Esophagus muscularis mucosa (tissue), 4 donors: ENCODE data around the gene KRTAP4-12. TPM values are rescaled to one million over a fixed set of nuclear protein-coding genes. Genes with fewer than 3 reads are reported as not detected.
"Not testable (repeated sequence)": the region's sequence is repeated elsewhere in the genome, so short reads cannot be mapped to it uniquely, and the experiment has no call there.

Experiments used
- DNase-seq: peaks from one replicate; pipeline ENCODE4 v3.0.0-alpha.2; 2017; ENCODE audit errors: extremely low spot score
- H3K27ac ChIP-seq, 4 donors: fragments of 200-600 bp; sonication (generic); replicated peaks in 1 of 4; 1 replicate in 3 of 4; 2 replicates in 1 of 4; pipeline ENCODE4 v1.5.1; 2016 to 2019; ENCODE audit warnings: mild to moderate bottlenecking in 1 of 4
- H3K27me3 ChIP-seq, 4 donors: fragments of 200-600 bp; sonication (generic); one replicate each; pipeline versions ENCODE4 v1.5.1 to v1.6.0; 2016 to 2019
- H3K36me3 ChIP-seq, 4 donors: fragments of 200-600 bp; sonication (generic); one replicate each; pipeline ENCODE4 v1.5.1; 2016 to 2019
- H3K4me1 ChIP-seq, 4 donors: fragments of 200-600 bp; sonication (generic); one replicate each; pipeline ENCODE4 v1.5.1; 2016 to 2019
- H3K4me3 ChIP-seq, 4 donors: fragments of 200-600 bp; sonication (generic); 1 replicate in 2 of 4; 2 replicates in 2 of 4; pipeline ENCODE4 v1.5.1; 2016 to 2019; ENCODE audit warnings: mild to moderate bottlenecking in 4 of 4, moderate library complexity in 1 of 4
- H3K9me3 ChIP-seq, 4 donors: fragments of 200-600 bp; sonication (generic); 1 replicate in 3 of 4; 2 replicates in 1 of 4; pipeline ENCODE4 v1.5.1; 2016 to 2019
- EP300 ChIP-seq: sonication (generic); formaldehyde crosslinking; IDR thresholded peaks from one replicate; pipeline ENCODE4 v1.6.1; 2017; ENCODE audit warnings: antibody characterized with exemption
- POLR2A ChIP-seq: fragments of 450-650 bp; IDR thresholded peaks from one replicate; pipeline ENCODE4 v1.6.1; 2017; ENCODE audit warnings: antibody characterized with exemption, moderate library complexity, mild to moderate bottlenecking, low read depth
- POLR2AphosphoS5 ChIP-seq, 2 donors: sonication (generic); formaldehyde crosslinking; IDR thresholded peaks; one replicate each; pipeline ENCODE4 v1.6.1; 2017; ENCODE audit warnings: antibody characterized with exemption in 2 of 2
- WGBS: methylation state at CpG from one replicate; pipeline ENCODE4 v1.1.5; 2018; 5-methylcytosine and 5-hydroxymethylcytosine counted together
- intact Hi-C: fragments of 100-400 bp; cut with DNase I; formaldehyde crosslinking; loops from one replicate; pipeline ENCODE4 v1.15.1; 2023
- total RNA-seq, 4 donors: library from RNA; depleted of rRNA; stranded (reverse); fragments of >200 nt; gene quantifications; one replicate each; pipeline versions ENCODE4 v1.1.0 to v1.2.1, GENCODE V29; 2016
- TF ChIP-seq, protein P1 (sequence below), 3 experiments: fragments of 200-600 bp in 2 of 3; fragments of 450-650 bp in 1 of 3; sonication (generic) in 2 of 3; IDR thresholded peaks; one replicate each; pipeline ENCODE4 v1.5.1; 2017 to 2019; ENCODE audit warnings: antibody characterized with exemption in 3 of 3, mild to moderate bottlenecking in 2 of 3, moderate library complexity in 1 of 3

The KRTAP4-12 gene
- total RNA-seq, 4 donors from 2014 or later: not detected

DNA sequence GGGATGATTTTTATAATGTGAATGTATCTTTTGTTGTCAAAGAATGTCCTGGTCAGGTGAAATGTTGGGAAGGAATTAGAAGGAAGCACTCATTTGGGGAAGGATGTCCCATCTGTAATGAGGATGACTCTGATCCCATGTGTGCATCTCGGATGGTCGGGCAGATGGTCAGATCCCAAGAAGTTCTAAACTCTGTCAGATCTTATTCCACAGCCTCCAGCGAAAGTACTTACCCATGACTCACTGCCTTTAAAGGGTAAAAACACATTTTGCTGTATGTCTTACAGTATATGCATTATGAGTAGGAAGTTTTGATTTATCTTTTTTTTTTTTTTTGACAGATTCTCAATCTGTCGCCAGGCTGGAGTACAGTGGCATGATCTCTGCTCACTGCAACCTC is 5.3 kb downstream of the KRTAP4-12 start:
- 84% methylated on average over 4 of the region's 4 CpGs for WGBS
- DNase-seq: no peak
- TF ChIP-seq EP300: no peak
- no peak for TF ChIP-seq POLR2AphosphoS5 (IDR thresholded peaks at IDR 0.05)
- TF ChIP-seq, protein P1, sequence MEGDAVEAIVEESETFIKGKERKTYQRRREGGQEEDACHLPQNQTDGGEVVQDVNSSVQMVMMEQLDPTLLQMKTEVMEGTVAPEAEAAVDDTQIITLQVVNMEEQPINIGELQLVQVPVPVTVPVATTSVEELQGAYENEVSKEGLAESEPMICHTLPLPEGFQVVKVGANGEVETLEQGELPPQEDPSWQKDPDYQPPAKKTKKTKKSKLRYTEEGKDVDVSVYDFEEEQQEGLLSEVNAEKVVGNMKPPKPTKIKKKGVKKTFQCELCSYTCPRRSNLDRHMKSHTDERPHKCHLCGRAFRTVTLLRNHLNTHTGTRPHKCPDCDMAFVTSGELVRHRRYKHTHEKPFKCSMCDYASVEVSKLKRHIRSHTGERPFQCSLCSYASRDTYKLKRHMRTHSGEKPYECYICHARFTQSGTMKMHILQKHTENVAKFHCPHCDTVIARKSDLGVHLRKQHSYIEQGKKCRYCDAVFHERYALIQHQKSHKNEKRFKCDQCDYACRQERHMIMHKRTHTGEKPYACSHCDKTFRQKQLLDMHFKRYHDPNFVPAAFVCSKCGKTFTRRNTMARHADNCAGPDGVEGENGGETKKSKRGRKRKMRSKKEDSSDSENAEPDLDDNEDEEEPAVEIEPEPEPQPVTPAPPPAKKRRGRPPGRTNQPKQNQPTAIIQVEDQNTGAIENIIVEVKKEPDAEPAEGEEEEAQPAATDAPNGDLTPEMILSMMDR (IDR thresholded peaks at IDR 0.05): no peak
- no peak for TF ChIP-seq POLR2A
- no peak overlapping the region for H3K27ac ChIP-seq
- no peaks in the 10 kb centered on the region for H3K36me3 ChIP-seq
- H3K4me3 ChIP-seq: no peak overlapping the region
- peaks cover 0 to 29% (median 0%) of the 10 kb centered on the region in 4 donors for H3K27me3 ChIP-seq
- intact Hi-C loops: no loop called here
- H3K9me3 ChIP-seq: no peaks in the 10 kb centered on the region
- H3K4me1 ChIP-seq: no peaks in the 10 kb centered on the region

DNA sequence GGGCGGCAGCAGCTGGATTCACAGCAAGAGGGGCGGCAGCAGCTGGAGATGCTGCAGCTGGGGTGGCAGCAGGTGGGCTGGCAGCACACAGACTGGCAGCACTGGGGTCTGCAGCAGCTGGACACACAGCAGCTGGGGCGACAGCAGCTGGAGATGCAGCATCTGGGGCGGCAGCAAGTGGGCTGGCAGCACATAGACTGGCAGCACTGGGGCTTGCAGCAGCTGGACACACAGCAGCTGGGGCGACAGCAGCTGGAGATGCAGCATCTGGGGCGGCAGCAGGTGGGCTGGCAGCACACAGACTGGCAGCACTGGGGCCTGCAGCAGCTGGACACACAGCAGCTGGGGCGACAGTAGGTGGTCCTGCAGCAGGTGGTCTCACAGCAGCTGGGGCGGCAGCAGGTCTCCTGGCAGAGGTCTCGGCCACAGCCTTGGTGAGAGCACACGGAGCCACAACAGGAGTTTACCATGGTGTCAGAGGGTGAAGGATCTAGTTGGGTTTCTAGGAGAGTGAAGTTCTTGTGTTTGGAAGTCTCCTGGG is 6.1 kb downstream of the KRTAP4-12 start, which contains the start of gene KRTAP4-11:
KRTAP4-11 (minus strand) TSS at position 528 of the 541 bp plus-strand sequence; CDS start at position 470, 58 bp downstream.
- WGBS: 68% methylated on average over 5 of the region's 10 CpGs
- intact Hi-C loops: not testable (repeated sequence)

DNA sequence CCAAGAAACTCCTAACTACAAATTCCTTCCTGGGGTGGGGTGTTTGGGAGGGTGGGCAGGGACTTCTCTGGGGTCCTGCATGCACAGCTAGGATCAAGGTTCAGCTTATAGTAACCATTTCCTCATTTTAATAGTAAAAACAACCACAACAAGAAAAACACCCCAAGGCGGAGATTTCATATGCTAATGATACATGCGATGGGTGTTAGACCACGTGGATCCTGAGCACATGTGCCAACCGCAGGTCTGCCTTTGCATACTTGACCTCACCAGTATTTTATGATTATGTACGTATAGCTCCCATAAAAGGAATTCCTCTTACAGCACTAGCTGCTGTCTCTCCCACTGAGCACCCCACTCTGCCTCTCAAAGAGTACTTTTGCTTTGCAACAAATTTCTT is 7.7 kb downstream of the KRTAP4-12 start:
- WGBS: 66% methylated on average over 5 of the region's 5 CpGs
- Histone ChIP-seq H3K4me3 (no peak overlapping the region), H3K27ac (no peak overlapping the region), H3K9me3 (no peaks in the 10 kb centered on the region), H3K27me3 (peaks cover 0 to 24% (median 0%) of the 10 kb centered on the region in 4 donors), H3K4me1 (no peaks in the 10 kb centered on the region), H3K36me3 (no peaks in the 10 kb centered on the region)
- TF ChIP-seq POLR2AphosphoS5 (IDR thresholded peaks at IDR 0.05): no peak
- TF ChIP-seq POLR2A: no peak
- TF ChIP-seq EP300: no peak
- TF ChIP-seq, protein P1 (IDR thresholded peaks at IDR 0.05): no peak
- DNase-seq: no peak
- intact Hi-C loops: no loop called here

More for the DNA sequence above, 6.1 kb downstream of the KRTAP4-12 start, which contains the start of gene KRTAP4-11:
- not testable (repeated sequence) for H3K36me3 ChIP-seq, H3K27ac ChIP-seq, H3K9me3 ChIP-seq, H3K4me3 ChIP-seq, DNase-seq, H3K4me1 ChIP-seq
- peaks cover 0 to 24% (median 0%) of the 10 kb centered on the region in 4 donors for H3K27me3 ChIP-seq

DNA sequence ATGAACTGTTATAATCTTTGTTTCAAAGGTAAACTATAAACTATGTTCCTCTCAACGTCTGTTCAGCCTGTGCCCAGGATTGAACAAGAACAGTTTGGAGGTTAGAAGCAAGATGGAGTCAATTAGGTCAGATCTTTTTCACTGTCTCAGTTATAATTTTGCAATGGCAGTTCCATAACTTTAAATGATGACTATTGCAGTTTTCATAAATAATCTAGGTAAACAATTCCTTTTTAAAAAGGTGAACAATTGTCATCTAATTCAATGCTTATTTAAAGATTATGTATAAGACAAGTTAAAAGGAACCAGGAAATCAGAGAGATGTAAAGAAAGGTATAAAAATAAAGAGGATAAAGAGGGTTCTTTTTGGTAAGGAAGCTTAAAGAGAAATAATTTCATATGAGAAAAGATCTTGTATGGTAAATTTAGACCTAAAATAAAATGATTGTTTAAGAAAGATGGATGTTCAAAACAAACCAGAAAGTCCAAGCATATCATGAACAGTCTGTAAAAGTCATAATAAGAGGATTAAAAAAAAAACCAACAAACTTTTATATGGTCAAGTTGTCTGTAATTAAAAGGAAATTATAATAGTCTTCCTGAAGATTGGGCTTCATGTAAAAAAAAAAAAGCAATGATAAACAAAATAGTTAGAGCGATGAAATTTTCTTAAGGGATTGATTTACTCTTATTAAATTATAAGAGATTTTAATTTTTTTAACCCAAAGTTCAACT is 12.7 kb downstream of the KRTAP4-12 start:
- no peak overlapping the region for H3K4me3 ChIP-seq
- H3K27me3 ChIP-seq: peaks cover 0 to 12% (median 0%) of the 10 kb centered on the region in 4 donors
- intact Hi-C loops: no loop called here
- DNase-seq: no peak
- no peak overlapping the region for H3K27ac ChIP-seq
- 68% methylated on average over 2 of the region's 2 CpGs for WGBS
- H3K9me3 ChIP-seq: no peaks in the 10 kb centered on the region
- H3K36me3 ChIP-seq: no peaks in the 10 kb centered on the region
- no peaks in the 10 kb centered on the region for H3K4me1 ChIP-seq
- no peak for TF ChIP-seq POLR2AphosphoS5 (IDR thresholded peaks at IDR 0.05)
- TF ChIP-seq POLR2A: no peak
- TF ChIP-seq, protein P1 (IDR thresholded peaks at IDR 0.05): no peak
- no peak for TF ChIP-seq EP300

DNA sequence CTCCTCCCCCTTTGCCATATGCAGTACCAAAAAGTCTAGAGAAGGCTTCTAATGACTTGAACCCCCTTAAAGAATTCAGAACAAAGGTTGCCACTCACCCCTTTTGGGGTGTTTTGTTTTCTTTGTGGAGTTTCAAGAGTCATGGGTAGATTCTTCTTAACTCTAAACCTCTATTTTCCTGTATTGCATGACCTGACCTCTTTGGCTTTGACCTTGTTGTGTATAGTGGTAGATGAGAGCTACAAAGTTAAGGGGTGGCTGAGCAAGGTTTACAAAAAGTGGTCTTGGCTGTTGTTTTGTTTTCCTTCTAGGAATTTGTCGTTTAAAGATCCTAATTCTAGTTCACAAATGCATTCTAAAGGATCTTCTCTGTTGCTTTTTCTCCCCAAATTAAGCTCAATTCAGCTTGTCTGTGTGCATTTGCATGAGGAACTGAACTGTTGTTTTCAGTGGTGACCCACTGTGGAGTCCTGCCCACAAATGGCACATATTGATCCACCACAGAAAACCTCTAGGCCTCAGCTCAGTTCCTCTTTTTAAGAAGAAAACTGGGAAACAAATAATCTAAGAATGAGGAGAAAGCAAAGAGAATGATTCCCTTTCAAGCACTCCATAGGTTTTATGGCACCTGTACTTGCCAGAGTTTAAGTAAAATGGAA is 15.1 kb downstream of the KRTAP4-12 start:
- H3K4me1 ChIP-seq, DNase-seq, H3K27me3 ChIP-seq, H3K4me3 ChIP-seq, H3K27ac ChIP-seq, H3K9me3 ChIP-seq, H3K36me3 ChIP-seq, intact Hi-C loops: not testable (repeated sequence)
- WGBS: 0% methylated on average over 1 of the region's 1 CpG
